RCC 7860 (cell line): ENCODE measurements around the gene LEO1.

ENCODE experiments used
- DNase-seq: peaks from one replicate; pipeline ENCODE4 v3.0.0-alpha.2; 2015; ENCODE audit warnings: low spot score
- FAIRE-seq: peaks from 2 replicates; lab custom pipeline; 2012; peaks lifted over from hg19 to GRCh38; lab: Jason Lieb, UNC

Gene LEO1

GRCh38 chr15:51935466-51936104, 36.0 kb downstream of the LEO1 start:
- no peak for FAIRE-seq
- DNase-seq: no peak

- FAIRE-seq: no peak
These were observed 39.4 kb downstream of the LEO1 start for GRCh38 chr15:51932161-51932560.

GRCh38 chr15:51931638-51932037, 39.9 kb downstream of the LEO1 start:
- DNase-seq (no peak), FAIRE-seq (no peak)

More at GRCh38 chr15:51932161-51932560, 39.4 kb downstream of the LEO1 start:
- no peak for DNase-seq

- DNase-seq: no peak
- FAIRE-seq: no peak
These were observed 40.6 kb downstream of the LEO1 start for GRCh38 chr15:51931016-51931415.

GRCh38 chr15:51926809-51927208, 44.8 kb downstream of the LEO1 start:
- FAIRE-seq: no peak
- DNase-seq: no peak

- no peak for FAIRE-seq
- DNase-seq: no peak
These were observed 47.2 kb downstream of the LEO1 start for GRCh38 chr15:51924156-51925068.

GRCh38 chr15:51917493-51917892, 54.1 kb downstream of the LEO1 start:
- DNase-seq: no peak
- no peak for FAIRE-seq

GRCh38 chr15:51912528-51912927, 59.0 kb downstream of the LEO1 start:
- no peak for DNase-seq

GRCh38 chr15:51909584-51909983, 62.0 kb downstream of the LEO1 start:
- DNase-seq (no peak), FAIRE-seq (no peak)

More at GRCh38 chr15:51912528-51912927, 59.0 kb downstream of the LEO1 start:
- FAIRE-seq: no peak

GRCh38 chr15:51908316-51908715, 63.3 kb downstream of the LEO1 start:
- FAIRE-seq: no peak
- no peak for DNase-seq

GRCh38 chr15:51907136-51907862, 64.3 kb downstream of the LEO1 start:
- peak; percentile 81 for DNase-seq
- FAIRE-seq: peak; percentile 86

- no peak for FAIRE-seq
These were observed 66.6 kb downstream of the LEO1 start for GRCh38 chr15:51904931-51905330.

GRCh38 chr15:51904421-51904820, 67.2 kb downstream of the LEO1 start:
- DNase-seq (no peak), FAIRE-seq (no peak)

More at GRCh38 chr15:51904931-51905330, 66.6 kb downstream of the LEO1 start:
- no peak for DNase-seq

- DNase-seq (no peak), FAIRE-seq (no peak)
These were observed 82.1 kb downstream of the LEO1 start for GRCh38 chr15:51889486-51889885.

- peak; percentile 80 for FAIRE-seq
- DNase-seq: no peak
These were observed 82.9 kb downstream of the LEO1 start for GRCh38 chr15:51888593-51889195.
